Measurements from ENCODE around the gene KIF2C.

GRCh38 chr1:44696789-44697345 is 42.8 kb upstream of the KIF2C start:
- TF ChIP-seq BRF1 (IDR thresholded peaks at IDR 0.05; ENCODE audit: borderline replicate concordance, extremely low read depth, insufficient read length) (no peak), STAG1 (CRISPR knock-in tag; IDR thresholded peaks at IDR 0.05; ENCODE audit: borderline replicate concordance) (no peak), NFXL1 (CRISPR knock-in tag; IDR thresholded peaks at IDR 0.05) (no peak), SP1 (CRISPR knock-in tag; IDR thresholded peaks at IDR 0.05) (no peak), CTCF (IDR thresholded peaks at IDR 0.05 in 2 of 3, conservative IDR thresholded peaks at IDR 0.05 in 1 of 3; ENCODE audit: insufficient read depth in 2 of 3, low read depth in 1 of 3, low read length in 3 of 3) (no peak), AFF4 (CRISPR knock-in tag; IDR thresholded peaks at IDR 0.05) (no peak), IRF2 (CRISPR knock-in tag; IDR thresholded peaks at IDR 0.05) (no peak), ZBTB34 (CRISPR knock-in tag; IDR thresholded peaks at IDR 0.05) (no peak), REST (IDR thresholded peaks at IDR 0.05; ENCODE audit: borderline replicate concordance) (no peak), REST (CRISPR knock-in tag; IDR thresholded peaks at IDR 0.05; ENCODE audit: low read depth) (no peak), ZNF232 (CRISPR knock-in tag; IDR thresholded peaks at IDR 0.05) (no peak), MXI1 (IDR thresholded peaks at IDR 0.05; ENCODE audit: low read depth, low read length) (no peak), GABPA (tag; conservative IDR thresholded peaks at IDR 0.05; ENCODE audit: low read depth) (no peak)

Data from K562 (cell line).